GM03348 (cell line): ENCODE measurements around the gene CSTB.

Experiments used
- DNase-seq: peaks from one replicate; pipeline ENCODE4 v3.0.0; 2012; ENCODE audit warnings: low spot score

The CSTB gene

GRCh38 chr21:43810505-43811261, 34.6 kb upstream of the CSTB start:
- peak; percentile 94 for DNase-seq

- no peak for DNase-seq
These were observed 33.9 kb upstream of the CSTB start for GRCh38 chr21:43809853-43810504.

DNA sequence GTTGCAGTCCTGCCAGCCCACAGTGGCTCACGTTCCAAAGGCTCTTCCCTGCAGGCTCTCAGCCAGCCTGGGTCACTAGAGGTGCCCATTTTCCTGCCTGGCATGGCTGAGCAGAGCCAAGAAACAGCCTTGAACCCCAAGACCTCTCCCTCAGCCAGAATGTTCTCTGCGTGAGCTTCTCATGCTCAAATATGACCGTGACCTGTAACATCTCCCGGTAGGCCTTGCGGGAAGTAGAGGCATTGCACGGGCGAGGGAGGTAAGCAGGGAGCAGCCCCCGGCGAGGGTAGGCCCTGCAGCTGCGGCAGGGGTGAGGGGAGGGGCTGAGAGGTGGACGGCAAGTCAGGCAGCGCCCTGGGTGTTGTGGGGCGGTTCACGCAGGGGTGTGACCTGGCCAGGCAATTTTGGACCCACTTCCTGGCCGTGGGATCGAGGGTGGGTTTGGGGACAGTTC, 33.3 kb upstream of the CSTB start:
- no peak for DNase-seq

- no peak for DNase-seq
These were observed 32.7 kb upstream of the CSTB start for GRCh38 chr21:43808832-43809251.

DNA sequence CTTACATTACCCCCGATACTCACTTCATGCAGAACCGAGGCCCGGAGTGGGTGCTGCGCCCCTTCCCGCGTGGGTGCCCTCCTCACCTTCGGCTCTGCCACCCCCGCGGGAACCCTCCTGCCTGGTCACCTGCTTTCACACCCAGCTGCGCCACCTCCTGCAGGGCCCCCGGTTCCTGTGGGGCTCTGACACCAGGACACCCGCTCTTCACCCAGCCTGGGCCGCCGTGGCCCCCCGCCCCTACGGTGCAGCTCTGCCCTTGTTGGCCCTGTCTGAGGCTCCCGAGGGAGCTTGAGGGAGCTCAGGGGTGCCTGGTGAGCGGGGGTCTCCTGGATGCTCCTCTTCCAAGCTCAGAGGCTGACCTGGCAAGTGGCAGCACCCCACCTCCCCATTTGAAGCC, 32.3 kb upstream of the CSTB start:
- no peak for DNase-seq

DNA sequence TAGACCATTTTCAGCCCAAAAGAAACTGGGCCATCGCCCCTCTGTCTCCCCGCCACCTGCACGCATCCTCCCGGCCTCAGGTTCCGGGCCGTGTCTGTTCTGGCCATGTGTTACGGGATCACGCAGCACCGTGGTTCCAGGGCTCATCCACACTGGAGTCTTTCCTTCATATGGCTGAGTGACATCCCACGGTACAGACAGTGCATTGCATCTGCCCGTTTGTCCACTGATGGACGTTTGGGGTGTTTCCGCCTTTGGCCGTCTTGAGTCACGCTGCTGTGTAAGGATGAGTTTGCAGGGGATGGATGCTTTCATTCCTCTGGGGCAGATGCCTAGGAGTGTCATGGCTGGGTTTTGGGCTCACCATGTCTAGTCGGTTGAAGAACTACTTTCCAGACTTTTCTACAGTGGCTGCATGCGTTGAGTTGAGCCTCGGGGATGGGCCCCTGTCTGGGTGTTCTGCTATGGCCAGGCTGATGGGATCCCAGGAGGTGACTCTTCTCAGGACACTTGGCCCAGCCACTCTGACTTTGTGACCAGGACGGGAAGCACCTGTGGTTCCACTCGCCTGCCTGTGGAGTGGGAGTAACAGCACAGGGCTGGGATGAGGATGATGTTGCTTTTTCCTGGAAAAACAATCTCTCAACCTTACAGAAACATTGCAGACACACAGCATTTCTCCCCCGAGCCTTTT, 30.1 kb upstream of the CSTB start:
- DNase-seq = no peak

GRCh38 chr21:43805275-43805800, 29.2 kb upstream of the CSTB start:
- DNase-seq = no peak

GRCh38 chr21:43803558-43804300, 27.6 kb upstream of the CSTB start:
- DNase-seq = no peak

- no peak for DNase-seq
These were observed 26.7 kb upstream of the CSTB start for GRCh38 chr21:43802713-43803313.

GRCh38 chr21:43801006-43801783, 25.1 kb upstream of the CSTB start:
- DNase-seq = no peak

- no peak for DNase-seq
These were observed 24.5 kb upstream of the CSTB start for GRCh38 chr21:43800566-43800965.

DNA sequence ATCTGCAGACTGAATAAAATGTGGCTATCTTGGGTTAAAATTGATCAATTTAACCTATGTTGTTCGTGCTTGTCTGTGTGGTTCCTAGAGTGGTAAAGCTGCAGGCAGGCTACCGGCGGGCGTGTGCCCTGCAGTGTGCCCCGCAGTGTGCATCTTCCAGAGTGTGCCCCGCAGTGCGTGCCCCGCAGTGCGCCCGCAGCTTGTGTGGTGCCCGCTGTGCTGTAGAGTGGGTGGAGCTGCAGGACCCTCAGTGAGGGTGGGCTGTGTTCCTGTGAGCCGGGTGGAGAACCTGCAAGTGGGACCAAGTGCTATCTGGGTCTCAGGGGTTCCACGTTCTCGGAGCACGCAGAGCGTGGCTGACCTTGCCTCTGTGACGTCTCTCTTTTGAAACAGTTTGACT, 24.0 kb upstream of the CSTB start:
- DNase-seq = no peak

- no peak for DNase-seq
These were observed 23.3 kb upstream of the CSTB start for GRCh38 chr21:43799301-43799840.

GRCh38 chr21:43797925-43798715, 22.0 kb upstream of the CSTB start:
- DNase-seq = no peak

- DNase-seq = no peak
These were observed 21.3 kb upstream of the CSTB start for GRCh38 chr21:43797415-43797814.

DNA sequence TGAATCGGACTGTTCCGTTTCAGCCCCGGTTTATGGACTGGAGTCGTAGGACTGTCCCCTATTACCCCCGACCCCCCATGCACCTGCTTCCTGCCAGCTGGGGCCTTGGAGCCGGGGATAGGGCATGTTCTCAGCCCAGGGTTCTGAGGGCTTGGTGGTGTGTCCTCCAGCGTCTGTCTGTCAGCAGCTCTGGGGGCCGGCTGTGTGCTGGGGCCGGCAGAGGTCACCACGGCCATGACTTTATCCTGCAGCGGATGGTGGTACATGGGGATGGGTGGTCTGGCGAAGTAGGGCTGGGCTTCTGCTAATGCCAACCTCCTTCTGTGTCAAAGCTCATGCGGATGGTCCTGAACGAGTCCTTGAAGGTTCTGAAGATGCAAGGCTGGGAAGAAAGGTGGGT, 18.7 kb upstream of the CSTB start:
- DNase-seq = no peak

GRCh38 chr21:43794311-43794710, 18.2 kb upstream of the CSTB start:
- DNase-seq = no peak

GRCh38 chr21:43793243-43793642, 17.1 kb upstream of the CSTB start:
- no peak for DNase-seq

DNA sequence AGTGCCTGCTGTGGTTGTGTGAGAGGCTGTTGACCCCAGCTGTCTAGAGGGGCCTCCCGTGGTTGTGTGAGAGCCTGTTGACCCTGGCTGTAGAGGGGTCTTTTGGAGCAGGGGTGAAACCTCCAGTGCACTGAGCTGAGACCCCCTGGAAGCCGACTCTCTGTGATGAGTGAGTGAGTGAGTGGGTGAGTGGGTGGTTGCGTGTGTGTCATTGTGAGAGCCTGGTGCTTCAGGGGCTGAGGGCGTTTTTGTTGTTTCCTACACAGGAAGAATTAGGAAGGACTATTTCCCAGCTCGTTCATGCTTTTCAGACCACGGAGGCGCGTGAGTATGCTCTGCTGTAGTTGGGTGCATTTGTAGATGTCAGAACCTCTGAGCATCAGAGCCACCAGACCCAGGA, 16.3 kb upstream of the CSTB start:
- DNase-seq = no peak

- no peak for DNase-seq
These were observed 14.0 kb upstream of the CSTB start for GRCh38 chr21:43790010-43790524.
